Upper lobe of left lung (tissue), 6 donors: ENCODE data around the gene NOP9. TPM values are rescaled to one million over a fixed set of nuclear protein-coding genes. Genes with fewer than 3 reads are reported as not detected.

ENCODE experiments used
- ATAC-seq, 2 donors: fragments of 200-7000 bp; cut with Tn5 transposase; one replicate each; pipeline ENCODE4 v1.9.1; 2022; ENCODE audit warnings: mild to moderate bottlenecking in 2 of 2, moderate library complexity in 2 of 2; ENCODE audit not compliant: low FRiP score in 2 of 2
- DNase-seq, 2 donors: peaks; one replicate each; pipeline ENCODE4 v3.0.0-alpha.2; 2019 to 2020
- H3K27ac ChIP-seq, 4 donors: fragments of 200-600 bp; sonication (generic); one replicate each; pipeline ENCODE4 v1.5.1; 2016 to 2019
- H3K27me3 ChIP-seq, 4 donors: fragments of 200-600 bp; sonication (generic); one replicate each; pipeline ENCODE4 v1.5.1; 2017 to 2019
- H3K36me3 ChIP-seq, 4 donors: fragments of 200-600 bp; sonication (generic); one replicate each; pipeline ENCODE4 v1.5.1; 2016 to 2019
- H3K4me1 ChIP-seq, 4 donors: fragments of 200-600 bp; sonication (generic); one replicate each; pipeline ENCODE4 v1.5.1; 2018 to 2019
- H3K4me3 ChIP-seq, 4 donors: fragments of 200-600 bp; sonication (generic); one replicate each; pipeline ENCODE4 v1.5.1; 2017 to 2019; ENCODE audit warnings: mild to moderate bottlenecking in 2 of 4, moderate library complexity in 1 of 4
- H3K9me3 ChIP-seq, 4 donors: fragments of 200-600 bp; sonication (generic); one replicate each; pipeline ENCODE4 v1.5.1; 2018 to 2019
- CTCF ChIP-seq, 6 experiments: fragments of 450-650 bp in 4 of 6; fragments of 200-600 bp in 2 of 6; sonication (generic) in 2 of 6; IDR thresholded peaks; one replicate each; pipeline ENCODE4 v1.5.1; 2016 to 2019; ENCODE audit warnings: antibody characterized with exemption in 6 of 6
- EP300 ChIP-seq, 4 donors: sonication (generic); formaldehyde crosslinking; IDR thresholded peaks; one replicate each; pipeline ENCODE4 v1.5.1; 2017; ENCODE audit warnings: antibody characterized with exemption in 4 of 4, control low read depth in 2 of 4
- POLR2A ChIP-seq, 4 donors: fragments of 450-650 bp; IDR thresholded peaks; one replicate each; pipeline ENCODE4 v1.5.1; 2016 to 2017; ENCODE audit warnings: antibody characterized with exemption in 4 of 4, mild to moderate bottlenecking in 2 of 4
- POLR2AphosphoS5 ChIP-seq, 2 donors: sonication (generic); formaldehyde crosslinking; IDR thresholded peaks; one replicate each; pipeline ENCODE4 v1.5.1; 2017; ENCODE audit warnings: antibody characterized with exemption in 2 of 2
- WGBS, 2 donors: methylation state at CpG; one replicate each; pipeline ENCODE4 v1.1.5; 2017 to 2018; 5-methylcytosine and 5-hydroxymethylcytosine counted together
- total RNA-seq, 6 donors: library from RNA; depleted of rRNA in 4 of 6; stranded (reverse); fragments of >200 nt in 4 of 6; gene quantifications; one replicate each; pipeline versions ENCODE4 v1.1.0 to v1.2.1, GENCODE V29; 2016 to 2021
- donor health status: DM: no; HTN: no; CAD: no; lungs with moderate emphysema.
- donor health status: DM: no; HTN: yes; CAD: no; lungs with severe emphysema.

The NOP9 gene
- total RNA-seq, 6 donors from 2014 or later: 13.3 to 31.4 (median 22.6) TPM

- Histone ChIP-seq H3K27ac (peak within 1 kb of the TSS; percentile 79 to 93 (median 91)), H3K36me3 (peaks cover 0 to 22% (median 15%) of the 10 kb centered on the region in 4 donors), H3K27me3 (no peaks in the 10 kb centered on the region), H3K4me3 (peak within 1 kb of the TSS; percentile 29 to 58 (median 51)), H3K9me3 (no peaks in the 10 kb centered on the region), H3K4me1 (peaks cover 68 to 83% (median 76%) of the 10 kb centered on the region in 4 donors)
- TF ChIP-seq POLR2A (IDR thresholded peaks at IDR 0.05): peak in 1 of 4 donors; percentile 67
- TF ChIP-seq EP300 (IDR thresholded peaks at IDR 0.05): no peak
- peak; percentile 21 to 89 (median 76) for TF ChIP-seq CTCF (IDR thresholded peaks at IDR 0.05)
- peak; percentile 40 to 50 for TF ChIP-seq POLR2AphosphoS5 (IDR thresholded peaks at IDR 0.05)
- DNase-seq (peak; percentile 83 to 95), ATAC-seq (peak; percentile 76 to 85)
- 1 to 50% methylated on average over 4 to 25 of the region's 99 CpGs for WGBS, 2 donors
Measured at GRCh38 chr14:24310646-24311604, 11.3 kb downstream of the NOP9 start, which contains the start of gene LTB4R. Gene LTB4R, plus strand, starts transcription at chr14:24311502. Its CDS starts 4,150 bp downstream, at chr14:24315652.

DNA sequence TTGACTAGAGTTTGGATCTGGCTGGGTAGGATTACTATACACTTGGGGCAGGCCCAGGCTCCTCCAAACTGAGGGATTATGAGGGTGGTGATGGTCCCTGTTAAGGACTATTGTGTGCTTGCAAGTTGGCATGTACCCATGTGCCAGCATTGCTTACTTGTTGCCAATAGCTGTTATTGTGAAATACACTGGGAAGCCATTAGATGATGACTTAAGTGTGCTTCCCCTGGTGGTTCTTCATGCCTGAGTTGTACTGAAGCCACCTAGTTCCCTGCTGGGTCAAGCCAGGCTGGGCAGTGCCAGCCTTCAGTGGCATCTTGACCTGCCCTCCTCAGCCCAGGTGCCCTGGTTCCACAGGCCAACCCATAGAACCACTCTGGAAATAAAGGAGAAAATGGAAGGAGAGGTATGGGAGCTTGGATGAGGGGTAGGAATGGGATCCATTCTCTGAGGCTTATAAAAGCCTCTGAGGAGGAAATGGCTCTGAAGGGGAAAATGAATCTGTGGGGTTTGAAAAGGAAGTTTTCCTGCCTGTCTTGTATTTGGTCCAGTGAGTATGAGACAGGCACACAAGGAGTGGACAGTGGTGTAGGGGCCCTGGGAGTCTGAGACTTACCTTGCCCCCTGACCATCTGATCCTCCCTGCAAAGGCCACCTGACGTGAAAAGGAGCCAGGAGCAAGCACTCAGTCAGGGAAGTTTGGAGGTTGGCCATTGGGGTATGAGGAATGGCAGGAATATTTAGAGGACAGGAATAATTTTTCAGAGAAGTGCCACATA, 12.4 kb downstream of the NOP9 start:
- H3K9me3 ChIP-seq: no peaks in the 10 kb centered on the region
- 89 to 100% methylated on average over 1 of the region's 1 CpG for WGBS, 2 donors
- H3K27me3 ChIP-seq: no peaks in the 10 kb centered on the region
- peaks cover 0 to 11% (median 7%) of the 10 kb centered on the region in 4 donors for H3K36me3 ChIP-seq
- no peak for DNase-seq
- peaks cover 79 to 94% (median 86%) of the 10 kb centered on the region in 4 donors for H3K4me1 ChIP-seq
- H3K27ac ChIP-seq: peak overlapping the region; percentile 79 to 93 (median 91)
- H3K4me3 ChIP-seq: peak overlapping the region; percentile 29 to 58 (median 51)
- TF ChIP-seq CTCF (IDR thresholded peaks at IDR 0.05) (peak in 1 of 6 experiments; percentile 13), EP300 (IDR thresholded peaks at IDR 0.05) (no peak), POLR2AphosphoS5 (IDR thresholded peaks at IDR 0.05) (peak in 1 of 2 donors; percentile 64)
- ATAC-seq: peak; percentile 3 to 5

- Histone ChIP-seq H3K9me3 (no peaks in the 10 kb centered on the region), H3K36me3 (peaks cover 0 to 5% (median 1%) of the 10 kb centered on the region in 4 donors), H3K4me1 (peaks cover 80 to 99% (median 92%) of the 10 kb centered on the region in 4 donors), H3K27ac (peak overlapping the region; percentile 79 to 93 (median 91)), H3K27me3 (no peaks in the 10 kb centered on the region), H3K4me3 (no peak overlapping the region)
- TF ChIP-seq CTCF (IDR thresholded peaks at IDR 0.05) (no peak), POLR2AphosphoS5 (IDR thresholded peaks at IDR 0.05) (peak; percentile 75 to 79), POLR2A (IDR thresholded peaks at IDR 0.05) (peak in 1 of 4 donors; percentile 21), EP300 (IDR thresholded peaks at IDR 0.05) (peak in 1 of 4 donors; percentile 45)
- WGBS, 2 donors: 37 to 50% methylated on average over 9 of the region's 9 CpGs
- ATAC-seq: peak in 1 of 2 donors; percentile 18
- peak in 1 of 2 donors; percentile 81 for DNase-seq
Measured at GRCh38 chr14:24312736-24313507, 13.3 kb downstream of the NOP9 start.

GRCh38 chr14:24313913-24314312, 14.3 kb downstream of the NOP9 start:
- 67 to 73% methylated on average over 2 of the region's 2 CpGs for WGBS, 2 donors
- DNase-seq: no peak
- Histone ChIP-seq H3K9me3 (no peaks in the 10 kb centered on the region), H3K36me3 (peaks cover 0 to under 1% (median 0%) of the 10 kb centered on the region in 4 donors), H3K27me3 (no peaks in the 10 kb centered on the region), H3K27ac (peak overlapping the region; percentile 79 to 93 (median 91)), H3K4me1 (peaks cover 80 to 92% (median 86%) of the 10 kb centered on the region in 4 donors), H3K4me3 (no peak overlapping the region)
- ATAC-seq: no peak
- no peak for TF ChIP-seq POLR2A (IDR thresholded peaks at IDR 0.05)
- TF ChIP-seq CTCF (IDR thresholded peaks at IDR 0.05): no peak
- no peak for TF ChIP-seq POLR2AphosphoS5 (IDR thresholded peaks at IDR 0.05)
- no peak for TF ChIP-seq EP300 (IDR thresholded peaks at IDR 0.05)
